HG03432 (cell line): ENCODE measurements around the gene TRIB2.
A peak's percentile ranks its signal among the peaks of the same experiment; 100 is the strongest.
"Not testable (repeated sequence)": the region's sequence is repeated elsewhere in the genome, so short reads cannot be mapped to it uniquely, and the experiment has no call there.

Experiments used
- ATAC-seq: cut with Tn5 transposase; IDR thresholded peaks from one replicate; pipeline ENCODE4 v1.9.1; 2021; ENCODE audit warnings: mild to moderate bottlenecking, moderate library complexity; ENCODE audit not compliant: unreplicated experiment

The TRIB2 gene

GRCh38 chr2:12716282-12717190 lies at the start of gene TRIB2:
Gene TRIB2 (plus strand): TSS chr2:12716936. CDS start chr2:12718308, 1,372 bp downstream.
- ATAC-seq = peak; percentile 81

DNA sequence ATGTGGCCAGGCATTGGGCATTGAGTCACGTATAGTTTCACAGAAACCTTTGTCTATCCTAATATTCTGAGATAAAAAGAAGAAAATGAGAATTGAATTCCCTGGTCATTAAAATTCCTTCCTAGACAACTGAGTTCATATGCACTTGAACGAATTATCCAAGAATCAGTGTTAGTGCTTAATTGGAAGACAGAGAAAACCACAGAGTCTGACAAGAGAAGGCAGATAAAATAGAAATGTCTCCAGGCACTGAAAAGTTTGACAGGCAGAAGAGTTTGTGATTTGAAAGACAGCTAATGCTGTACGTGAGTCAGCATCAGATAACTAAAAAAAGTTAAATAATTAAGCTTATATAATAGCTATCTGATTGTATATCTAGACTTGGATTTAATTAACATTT lies 47.7 kb upstream of the TRIB2 start:
- ATAC-seq = no peak

- no peak for ATAC-seq
Observed at GRCh38 chr2:12672711-12673315, 43.9 kb upstream of the TRIB2 start.

DNA sequence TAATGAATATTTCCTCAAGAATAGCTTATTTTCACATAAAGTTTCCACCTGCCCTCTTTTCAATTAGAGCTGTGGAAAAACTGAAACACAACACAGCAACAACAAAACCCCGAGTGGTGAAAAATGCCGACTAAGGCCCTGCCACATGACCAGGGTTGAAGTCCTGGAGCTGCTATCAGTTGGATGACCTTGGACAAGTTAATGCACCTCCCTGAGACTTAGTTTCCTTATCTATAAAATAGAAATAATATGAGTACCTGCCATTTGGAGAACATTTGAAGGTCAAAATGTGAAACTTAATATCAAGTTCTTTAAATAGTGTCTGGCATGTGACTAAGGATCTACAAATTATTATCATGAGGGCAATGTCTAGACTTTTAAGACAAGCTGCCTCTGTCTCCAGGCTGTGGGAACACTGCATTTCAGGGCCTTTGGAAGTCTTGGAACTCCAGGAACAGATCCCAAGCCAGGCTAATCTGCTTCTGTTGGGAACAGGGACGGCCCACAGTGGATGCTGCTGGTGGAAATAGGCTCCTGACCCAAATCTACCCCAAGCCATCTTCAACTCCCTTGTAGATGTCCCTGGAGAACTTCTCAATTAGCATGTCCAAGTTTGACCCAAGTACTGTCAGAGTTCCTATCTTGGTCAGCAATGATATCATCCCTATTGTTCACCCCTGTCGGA lies 42.0 kb upstream of the TRIB2 start:
- no peak for ATAC-seq

- no peak for ATAC-seq
Observed at GRCh38 chr2:12675352-12675795, 41.4 kb upstream of the TRIB2 start.

GRCh38 chr2:12675801-12676200 lies 40.9 kb upstream of the TRIB2 start:
- no peak for ATAC-seq

- ATAC-seq = no peak
Observed at GRCh38 chr2:12676771-12677170, 40.0 kb upstream of the TRIB2 start.

GRCh38 chr2:12678186-12678585 lies 38.5 kb upstream of the TRIB2 start:
- ATAC-seq = no peak

DNA sequence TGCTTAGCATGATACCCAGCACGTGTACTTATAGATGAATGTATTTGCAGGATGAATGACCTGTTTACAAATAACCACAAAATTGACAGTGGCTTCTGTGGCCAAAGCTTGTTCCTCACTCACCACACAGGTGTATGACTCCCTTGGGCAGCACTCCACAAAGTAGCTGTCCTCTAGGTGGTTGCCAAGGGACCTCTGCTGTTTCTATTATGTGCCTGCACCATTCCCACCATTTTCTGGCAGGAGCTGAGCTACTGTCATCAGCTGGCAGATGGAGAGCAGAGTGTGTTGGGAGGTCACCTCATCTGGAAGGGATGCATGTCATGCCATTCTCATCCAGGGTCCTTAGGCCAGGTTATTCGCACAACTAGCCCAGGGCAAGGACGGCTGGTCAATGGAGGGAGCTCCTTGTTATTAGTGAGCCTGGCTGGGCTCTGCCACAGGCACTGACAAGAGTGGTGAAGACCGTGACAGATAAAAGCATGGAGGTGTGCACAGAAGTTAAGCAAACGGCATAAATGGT lies 37.1 kb upstream of the TRIB2 start:
- no peak for ATAC-seq

- ATAC-seq = not testable (repeated sequence)
Observed at GRCh38 chr2:12680115-12680514, 36.6 kb upstream of the TRIB2 start.

DNA sequence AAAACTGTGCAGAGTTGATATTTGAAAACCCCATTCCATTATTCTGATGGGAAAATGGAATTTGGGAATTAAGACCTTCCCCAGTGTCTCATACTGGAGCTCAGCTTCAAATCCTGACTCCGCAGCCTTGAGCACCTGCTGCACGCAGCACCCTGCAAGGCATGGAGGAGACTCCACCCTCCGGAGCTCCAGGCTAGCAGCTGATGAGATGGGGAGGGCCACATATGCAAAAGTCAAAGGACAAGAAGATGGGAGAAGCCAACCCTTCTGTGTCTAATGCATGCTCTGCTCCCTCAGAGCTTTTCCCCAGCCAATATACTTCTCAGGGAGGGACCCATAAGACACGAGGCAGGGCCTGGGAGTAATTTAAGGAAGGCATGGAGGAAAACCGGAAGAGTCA lies 34.7 kb upstream of the TRIB2 start:
- ATAC-seq = no peak

- no peak for ATAC-seq
Observed at GRCh38 chr2:12683457-12684100, 33.2 kb upstream of the TRIB2 start.

DNA sequence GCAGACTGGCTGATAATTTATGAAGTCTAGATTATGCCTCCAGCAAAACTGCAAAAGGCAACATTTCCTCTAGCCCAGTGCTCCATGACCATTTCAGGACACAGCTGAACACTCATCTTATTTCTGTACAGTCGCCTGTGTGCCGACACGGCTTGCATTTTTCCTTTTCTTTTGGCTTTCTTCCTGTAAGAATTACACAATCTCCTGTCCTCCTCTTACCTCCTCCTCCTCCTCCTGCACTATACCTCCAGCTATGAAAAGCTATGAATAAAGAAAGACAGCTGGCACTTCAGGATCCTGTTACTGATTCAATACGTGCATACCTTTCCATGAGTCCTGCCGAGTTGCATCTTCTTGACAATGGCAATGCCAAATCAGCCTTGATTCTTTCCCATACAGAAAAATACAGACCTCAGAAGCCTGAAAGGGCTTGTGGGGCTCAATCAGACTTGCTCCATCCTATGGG lies 32.2 kb upstream of the TRIB2 start:
- no peak for ATAC-seq

DNA sequence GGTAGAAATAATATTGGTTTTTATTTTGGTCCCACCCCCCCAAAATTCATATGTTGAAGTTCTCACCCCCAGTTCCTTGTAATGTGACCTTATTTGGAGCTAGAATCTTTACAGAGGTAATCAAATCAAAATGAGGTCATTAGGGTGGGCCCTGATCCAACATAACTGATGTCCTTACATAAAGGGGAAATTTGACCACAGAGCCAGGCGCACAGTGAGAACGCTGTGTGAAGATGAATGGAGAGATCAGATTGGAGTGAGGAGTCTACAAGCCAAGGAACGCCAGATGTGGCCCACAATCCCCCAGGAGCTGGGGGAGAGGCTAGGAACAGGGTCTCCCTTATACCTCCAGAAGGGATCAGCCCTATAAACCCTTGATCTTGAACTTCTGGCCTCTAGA lies 31.6 kb upstream of the TRIB2 start:
- ATAC-seq = no peak

- no peak for ATAC-seq
Observed at GRCh38 chr2:12685956-12686355, 30.8 kb upstream of the TRIB2 start.

GRCh38 chr2:12686708-12687283 lies 29.9 kb upstream of the TRIB2 start:
- no peak for ATAC-seq

DNA sequence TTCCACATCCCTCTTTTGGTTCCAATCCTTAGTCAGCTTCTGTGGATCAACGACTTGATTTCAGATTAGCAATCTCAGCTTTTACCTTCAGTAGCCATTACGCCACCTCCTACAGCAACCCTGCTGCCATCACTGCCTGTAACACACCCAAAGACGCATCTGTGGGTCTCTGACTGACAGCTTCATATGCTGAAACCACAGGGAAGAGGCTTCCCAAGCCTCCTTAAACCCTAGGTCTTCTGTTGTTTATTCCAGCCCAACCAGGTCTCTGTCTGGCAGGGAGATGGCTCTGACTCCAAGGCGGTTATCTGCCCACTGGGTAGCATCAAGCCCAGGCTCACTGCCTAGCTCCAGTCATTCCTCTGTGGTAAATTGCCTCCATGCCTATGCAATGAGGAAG lies 28.6 kb upstream of the TRIB2 start:
- ATAC-seq = no peak

- no peak for ATAC-seq
Observed at GRCh38 chr2:12688893-12689292, 27.8 kb upstream of the TRIB2 start.

- no peak for ATAC-seq
Observed at GRCh38 chr2:12693509-12693908, 23.2 kb upstream of the TRIB2 start.

GRCh38 chr2:12694990-12695774 lies 21.6 kb upstream of the TRIB2 start:
- peak; percentile 76 for ATAC-seq
